Measurements from ENCODE around the gene MACROH2A2.

DNA sequence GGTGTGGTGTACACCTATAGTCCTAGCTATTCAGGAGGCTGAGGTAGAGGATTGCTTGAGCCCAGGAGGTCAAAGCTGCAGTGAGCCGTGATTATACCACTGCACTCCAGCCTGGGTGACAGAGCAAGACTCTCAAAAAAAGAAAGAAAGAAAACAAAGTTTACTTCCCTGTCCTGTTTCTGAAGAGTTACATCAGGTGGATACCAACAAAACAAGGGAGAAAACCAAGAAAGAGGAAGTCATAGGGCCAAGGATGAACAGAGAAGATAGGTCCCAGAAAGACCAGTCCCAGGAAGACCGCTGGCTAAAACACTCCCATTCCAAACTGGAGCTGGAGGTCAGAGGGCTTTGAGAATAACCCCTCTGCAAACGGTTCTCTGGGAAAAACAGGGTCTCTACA is 13.5 kb downstream of the MACROH2A2 start:
- TF ChIP-seq CTCF (IDR thresholded peaks at IDR 0.05; ENCODE audit: insufficient read depth, low read length) (no peak), REST (IDR thresholded peaks at IDR 0.05; ENCODE audit: insufficient replicate concordance, low read depth) (no peak), POLR2AphosphoS5 (IDR thresholded peaks at IDR 0.05; ENCODE audit: low read depth) (no peak), GABPA (IDR thresholded peaks at IDR 0.05; ENCODE audit: low read depth) (no peak)
